ENCODE data around the gene PPT2.

The PPT2 gene

GRCh38 chr6:32112431-32112980 lies 41.4 kb upstream of the PPT2 start:
- Histone ChIP-seq H2AFZ (ENCODE audit: low read length) (no peak overlapping the region), H3K4me3 (ENCODE audit: low read length, poor library complexity, severe bottlenecking) (no peak overlapping the region), H3K4me1 (ENCODE audit: insufficient read depth, low read length, poor library complexity, severe bottlenecking) (no peaks in the 10 kb centered on the region), H3K9me3 (ENCODE audit: insufficient read depth, low read depth, low read length) (no peaks in the 10 kb centered on the region), H4K20me1 (ENCODE audit: insufficient read depth, low read length, poor library complexity, severe bottlenecking) (no peaks in the 10 kb centered on the region), H3F3A (ENCODE audit: low read depth) (no peaks in the 10 kb centered on the region), H3K36me3 (ENCODE audit: insufficient read depth, low read length) (peaks cover 20% of the 10 kb centered on the region; the same call in 1 of the 2 replicates), H3K79me2 (ENCODE audit: insufficient read depth, low read length) (no peaks in the 10 kb centered on the region), H3K27me3 (ENCODE audit: insufficient read depth, low read length, poor library complexity, severe bottlenecking) (no peaks in the 10 kb centered on the region), H3K9me2 (replicated peaks; ENCODE audit: low read depth, low read length) (no peaks in the 10 kb centered on the region), H3K4me2 (ENCODE audit: low read depth, low read length, poor library complexity, severe bottlenecking) (no peak overlapping the region), H3K9ac (ENCODE audit: low read depth, low read length, poor library complexity, severe bottlenecking) (no peak overlapping the region)
- TF ChIP-seq EZH2phosphoT487 (IDR thresholded peaks at IDR 0.05; ENCODE audit: borderline replicate concordance) (no peak), CTCF (conservative IDR thresholded peaks at IDR 0.05; ENCODE audit: low read length) (no peak)

- H3K27me3 ChIP-seq (ENCODE audit: insufficient read depth, low read length, poor library complexity, severe bottlenecking) = no peaks in the 10 kb centered on the region
- no peak overlapping the region for H3K9ac ChIP-seq (ENCODE audit: low read depth, low read length, poor library complexity, severe bottlenecking)
- no peaks in the 10 kb centered on the region for H3K9me2 ChIP-seq (replicated peaks; ENCODE audit: low read depth, low read length)
- H3K79me2 ChIP-seq (ENCODE audit: insufficient read depth, low read length) = no peaks in the 10 kb centered on the region
- H3K4me3 ChIP-seq (ENCODE audit: low read length, poor library complexity, severe bottlenecking) = no peak overlapping the region
- no peaks in the 10 kb centered on the region for H3K4me1 ChIP-seq (ENCODE audit: insufficient read depth, low read length, poor library complexity, severe bottlenecking)
- no peaks in the 10 kb centered on the region for H3K9me3 ChIP-seq (ENCODE audit: insufficient read depth, low read depth, low read length)
- peaks cover 32% of the 10 kb centered on the region; the same call in 1 of the 2 replicates for H3K36me3 ChIP-seq (ENCODE audit: insufficient read depth, low read length)
- no peak overlapping the region for H2AFZ ChIP-seq (ENCODE audit: low read length)
- no peak overlapping the region for H3K4me2 ChIP-seq (ENCODE audit: low read depth, low read length, poor library complexity, severe bottlenecking)
- no peaks in the 10 kb centered on the region for H3F3A ChIP-seq (ENCODE audit: low read depth)
- TF ChIP-seq CTCF (conservative IDR thresholded peaks at IDR 0.05; ENCODE audit: low read length) (no peak), EZH2phosphoT487 (IDR thresholded peaks at IDR 0.05; ENCODE audit: borderline replicate concordance) (no peak)
- peaks cover 2% of the 10 kb centered on the region for H4K20me1 ChIP-seq (ENCODE audit: insufficient read depth, low read length, poor library complexity, severe bottlenecking)
These were observed 40.3 kb upstream of the PPT2 start for GRCh38 chr6:32113386-32114352.

GRCh38 chr6:32114796-32115195 lies 39.1 kb upstream of the PPT2 start:
- H2AFZ ChIP-seq (ENCODE audit: low read length) = no peak overlapping the region
- no peaks in the 10 kb centered on the region for H3K4me1 ChIP-seq (ENCODE audit: insufficient read depth, low read length, poor library complexity, severe bottlenecking)
- peaks cover 37% of the 10 kb centered on the region; the same call in 1 of the 2 replicates for H3K36me3 ChIP-seq (ENCODE audit: insufficient read depth, low read length)
- no peak for TF ChIP-seq CTCF (conservative IDR thresholded peaks at IDR 0.05; ENCODE audit: low read length)
- TF ChIP-seq EZH2phosphoT487 (IDR thresholded peaks at IDR 0.05; ENCODE audit: borderline replicate concordance) = no peak
- no peaks in the 10 kb centered on the region for H3K27me3 ChIP-seq (ENCODE audit: insufficient read depth, low read length, poor library complexity, severe bottlenecking)
- H3F3A ChIP-seq (ENCODE audit: low read depth) = no peaks in the 10 kb centered on the region
- H3K9me2 ChIP-seq (replicated peaks; ENCODE audit: low read depth, low read length) = no peaks in the 10 kb centered on the region
- no peak overlapping the region for H3K4me2 ChIP-seq (ENCODE audit: low read depth, low read length, poor library complexity, severe bottlenecking)
- peaks cover 2% of the 10 kb centered on the region for H4K20me1 ChIP-seq (ENCODE audit: insufficient read depth, low read length, poor library complexity, severe bottlenecking)
- H3K9me3 ChIP-seq (ENCODE audit: insufficient read depth, low read depth, low read length) = no peaks in the 10 kb centered on the region
- H3K79me2 ChIP-seq (ENCODE audit: insufficient read depth, low read length) = no peaks in the 10 kb centered on the region
- H3K9ac ChIP-seq (ENCODE audit: low read depth, low read length, poor library complexity, severe bottlenecking) = no peak overlapping the region
- H3K4me3 ChIP-seq (ENCODE audit: low read length, poor library complexity, severe bottlenecking) = no peak overlapping the region
